ENCODE results near the gene ALG9. TPM values are rescaled to one million over a fixed set of nuclear protein-coding genes. Genes with fewer than 3 reads are reported as not detected.
A peak's percentile ranks its signal among the peaks of the same experiment; 100 is the strongest.

ALG9 gene
- total RNA-seq, 1 donor from 2014 or later = 30.5 TPM

- DNase-seq (ENCODE audit: low read depth) (no peak), FAIRE-seq (no peak)
- Histone ChIP-seq H3K36me3 (ENCODE audit: control insufficient read depth, insufficient read depth, low read length) (peaks cover 1% of the 10 kb centered on the region), H3K27me3 (ENCODE audit: control insufficient read depth, insufficient read depth, low read length) (no peaks in the 10 kb centered on the region), H3K4me3 (ENCODE audit: low read depth, low read length) (no peak overlapping the region)
- TF ChIP-seq, protein P1, sequence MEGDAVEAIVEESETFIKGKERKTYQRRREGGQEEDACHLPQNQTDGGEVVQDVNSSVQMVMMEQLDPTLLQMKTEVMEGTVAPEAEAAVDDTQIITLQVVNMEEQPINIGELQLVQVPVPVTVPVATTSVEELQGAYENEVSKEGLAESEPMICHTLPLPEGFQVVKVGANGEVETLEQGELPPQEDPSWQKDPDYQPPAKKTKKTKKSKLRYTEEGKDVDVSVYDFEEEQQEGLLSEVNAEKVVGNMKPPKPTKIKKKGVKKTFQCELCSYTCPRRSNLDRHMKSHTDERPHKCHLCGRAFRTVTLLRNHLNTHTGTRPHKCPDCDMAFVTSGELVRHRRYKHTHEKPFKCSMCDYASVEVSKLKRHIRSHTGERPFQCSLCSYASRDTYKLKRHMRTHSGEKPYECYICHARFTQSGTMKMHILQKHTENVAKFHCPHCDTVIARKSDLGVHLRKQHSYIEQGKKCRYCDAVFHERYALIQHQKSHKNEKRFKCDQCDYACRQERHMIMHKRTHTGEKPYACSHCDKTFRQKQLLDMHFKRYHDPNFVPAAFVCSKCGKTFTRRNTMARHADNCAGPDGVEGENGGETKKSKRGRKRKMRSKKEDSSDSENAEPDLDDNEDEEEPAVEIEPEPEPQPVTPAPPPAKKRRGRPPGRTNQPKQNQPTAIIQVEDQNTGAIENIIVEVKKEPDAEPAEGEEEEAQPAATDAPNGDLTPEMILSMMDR (IDR thresholded peaks at IDR 0.05; ENCODE audit: insufficient read depth, low read length, severe bottlenecking) = no peak
Observed at GRCh38 chr11:111798279-111798678, 73.1 kb downstream of the ALG9 start.

- peak; percentile 69 for DNase-seq (ENCODE audit: low read depth)
- Histone ChIP-seq H3K27me3 (ENCODE audit: control insufficient read depth, insufficient read depth, low read length) (no peaks in the 10 kb centered on the region), H3K36me3 (ENCODE audit: control insufficient read depth, insufficient read depth, low read length) (peaks cover 1% of the 10 kb centered on the region), H3K4me3 (ENCODE audit: low read depth, low read length) (no peak overlapping the region)
- no peak for FAIRE-seq
- TF ChIP-seq, protein P1 (IDR thresholded peaks at IDR 0.05; ENCODE audit: insufficient read depth, low read length, severe bottlenecking) = no peak
Observed at GRCh38 chr11:111797145-111797581, 74.2 kb downstream of the ALG9 start.

DNA sequence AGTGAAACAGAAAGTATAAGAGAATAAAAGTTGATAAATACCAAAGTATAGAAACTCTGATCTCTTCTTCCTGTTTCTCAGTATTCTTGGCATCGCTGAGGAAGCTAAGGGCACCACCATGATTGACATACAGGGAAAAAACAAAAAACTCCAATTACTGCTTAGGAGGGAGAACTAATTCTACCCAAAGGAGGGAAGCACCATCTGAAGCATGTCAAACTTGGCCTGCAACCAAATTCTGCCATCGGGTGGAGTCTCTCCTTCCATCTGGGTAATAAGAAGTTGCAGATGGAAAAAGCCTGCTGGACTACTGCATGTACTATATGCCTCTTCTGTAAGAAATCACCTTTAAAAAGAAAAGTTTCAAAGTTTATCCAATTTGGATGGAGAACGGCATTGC is 74.7 kb downstream of the ALG9 start:
- FAIRE-seq (no peak), DNase-seq (ENCODE audit: low read depth) (no peak)
- Histone ChIP-seq H3K36me3 (ENCODE audit: control insufficient read depth, insufficient read depth, low read length) (peaks cover 1% of the 10 kb centered on the region), H3K4me3 (ENCODE audit: low read depth, low read length) (no peak overlapping the region), H3K27me3 (ENCODE audit: control insufficient read depth, insufficient read depth, low read length) (no peaks in the 10 kb centered on the region)
- TF ChIP-seq, protein P1 (IDR thresholded peaks at IDR 0.05; ENCODE audit: insufficient read depth, low read length, severe bottlenecking) = no peak

DNA sequence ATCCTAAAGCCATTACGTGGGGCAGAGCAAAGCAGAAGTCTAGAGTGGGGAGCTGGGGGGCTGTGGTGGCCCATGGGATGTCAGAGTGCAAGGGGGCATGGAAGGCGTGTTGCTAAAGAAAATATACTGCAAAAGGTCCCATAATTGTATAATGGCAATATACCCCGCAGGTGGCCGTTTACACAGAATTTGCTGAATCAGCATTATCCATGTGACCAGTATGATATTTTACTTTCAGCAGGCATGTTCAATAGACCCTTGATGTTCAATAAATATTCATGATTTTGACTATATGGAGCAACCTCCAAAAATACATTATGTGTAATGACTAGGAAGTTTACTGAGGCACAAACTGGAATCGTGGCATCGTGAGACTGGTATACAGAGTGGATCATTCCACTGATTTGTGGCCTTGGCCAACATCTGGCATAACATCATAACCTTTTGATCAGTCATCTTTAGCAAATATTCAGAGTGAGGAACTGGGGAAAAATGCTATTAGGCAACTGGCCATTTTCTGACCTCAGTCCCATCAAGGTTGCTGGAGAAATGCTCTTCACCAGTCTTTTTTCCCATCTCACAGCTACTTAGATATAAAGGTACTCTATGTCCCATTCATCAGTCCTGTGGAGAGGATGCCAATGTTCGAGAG is 75.9 kb downstream of the ALG9 start:
- H3K4me3 ChIP-seq (ENCODE audit: low read depth, low read length) = no peak overlapping the region
- TF ChIP-seq, protein P1 (IDR thresholded peaks at IDR 0.05; ENCODE audit: insufficient read depth, low read length, severe bottlenecking) = no peak
- H3K27me3 ChIP-seq (ENCODE audit: control insufficient read depth, insufficient read depth, low read length) = no peaks in the 10 kb centered on the region
- peaks cover 1% of the 10 kb centered on the region for H3K36me3 ChIP-seq (ENCODE audit: control insufficient read depth, insufficient read depth, low read length)
- DNase-seq (ENCODE audit: low read depth) (peak; percentile 11), FAIRE-seq (no peak)

- Histone ChIP-seq H3K27me3 (ENCODE audit: control insufficient read depth, insufficient read depth, low read length) (no peaks in the 10 kb centered on the region), H3K36me3 (ENCODE audit: control insufficient read depth, insufficient read depth, low read length) (peaks cover 1% of the 10 kb centered on the region), H3K4me3 (ENCODE audit: low read depth, low read length) (no peak overlapping the region)
- FAIRE-seq = no peak
- DNase-seq (ENCODE audit: low read depth) = peak; percentile 71
- TF ChIP-seq, protein P1 (IDR thresholded peaks at IDR 0.05; ENCODE audit: insufficient read depth, low read length, severe bottlenecking) = no peak
Observed at GRCh38 chr11:111793863-111794262, 77.5 kb downstream of the ALG9 start.

Measured in bronchial epithelial cell (primary cell).